ENCODE measurements around the gene ZNF142. TPM values are rescaled to one million over a fixed set of nuclear protein-coding genes. Genes with fewer than 3 reads are reported as not detected.

Gene ZNF142
- total and polyA plus RNA-seq, 8 donors = 3.6 to 49.1 (median 12.6) TPM

DNA sequence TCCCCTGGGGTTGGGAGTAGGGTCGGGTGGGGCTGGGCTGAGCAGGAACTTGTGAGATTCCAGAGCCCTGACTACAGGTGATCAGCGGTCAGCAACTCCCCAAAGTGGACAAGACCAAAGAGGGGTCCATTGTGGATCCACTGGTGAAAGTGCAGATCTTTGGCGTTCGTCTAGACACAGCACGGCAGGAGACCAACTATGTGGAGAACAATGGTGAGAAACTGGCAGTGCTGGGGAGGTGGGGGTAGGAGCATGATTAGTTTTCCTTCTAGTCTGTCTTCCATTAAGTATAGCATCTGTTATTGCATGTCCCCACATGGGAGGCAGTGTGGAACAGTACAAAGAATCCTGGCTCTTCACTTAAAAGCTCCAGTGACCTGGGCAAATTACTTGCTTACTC lies 23.7 kb downstream of the ZNF142 start:
- Histone ChIP-seq H3K27ac (no peak overlapping the region), H3K4me1 (no peaks in the 10 kb centered on the region), H3K9me3 (no peaks in the 10 kb centered on the region), H3K4me3 (no peak overlapping the region), H3K36me3 (peaks cover 66 to 93% (median 82%) of the 10 kb centered on the region in 4 donors), H3K27me3 (no peaks in the 10 kb centered on the region)
- intact Hi-C loops (cut with DNase I; ENCODE audit: low total_unique reads) = no loop called here
- no peak for DNase-seq
- 88 to 96% (median 93%) methylated on average over 5 of the region's 5 CpGs for WGBS, 5 donors
- TF ChIP-seq EP300 (IDR thresholded peaks at IDR 0.05) (no peak), POLR2AphosphoS5 (IDR thresholded peaks at IDR 0.05) (no peak), POLR2A (IDR thresholded peaks at IDR 0.05) (no peak)
- TF ChIP-seq, protein P1, sequence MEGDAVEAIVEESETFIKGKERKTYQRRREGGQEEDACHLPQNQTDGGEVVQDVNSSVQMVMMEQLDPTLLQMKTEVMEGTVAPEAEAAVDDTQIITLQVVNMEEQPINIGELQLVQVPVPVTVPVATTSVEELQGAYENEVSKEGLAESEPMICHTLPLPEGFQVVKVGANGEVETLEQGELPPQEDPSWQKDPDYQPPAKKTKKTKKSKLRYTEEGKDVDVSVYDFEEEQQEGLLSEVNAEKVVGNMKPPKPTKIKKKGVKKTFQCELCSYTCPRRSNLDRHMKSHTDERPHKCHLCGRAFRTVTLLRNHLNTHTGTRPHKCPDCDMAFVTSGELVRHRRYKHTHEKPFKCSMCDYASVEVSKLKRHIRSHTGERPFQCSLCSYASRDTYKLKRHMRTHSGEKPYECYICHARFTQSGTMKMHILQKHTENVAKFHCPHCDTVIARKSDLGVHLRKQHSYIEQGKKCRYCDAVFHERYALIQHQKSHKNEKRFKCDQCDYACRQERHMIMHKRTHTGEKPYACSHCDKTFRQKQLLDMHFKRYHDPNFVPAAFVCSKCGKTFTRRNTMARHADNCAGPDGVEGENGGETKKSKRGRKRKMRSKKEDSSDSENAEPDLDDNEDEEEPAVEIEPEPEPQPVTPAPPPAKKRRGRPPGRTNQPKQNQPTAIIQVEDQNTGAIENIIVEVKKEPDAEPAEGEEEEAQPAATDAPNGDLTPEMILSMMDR (IDR thresholded peaks at IDR 0.05) = no peak

- intact Hi-C loops (cut with DNase I; ENCODE audit: low total_unique reads) = no loop called here
- no peak for DNase-seq
- Histone ChIP-seq H3K4me1 (no peaks in the 10 kb centered on the region), H3K27ac (no peak overlapping the region), H3K27me3 (no peaks in the 10 kb centered on the region), H3K4me3 (no peak overlapping the region), H3K9me3 (no peaks in the 10 kb centered on the region), H3K36me3 (peaks cover 33 to 67% (median 43%) of the 10 kb centered on the region in 4 donors)
- TF ChIP-seq EP300 (IDR thresholded peaks at IDR 0.05) (no peak), POLR2AphosphoS5 (IDR thresholded peaks at IDR 0.05) (no peak), POLR2A (IDR thresholded peaks at IDR 0.05) (no peak)
- TF ChIP-seq, protein P1 (IDR thresholded peaks at IDR 0.05) = no peak
- WGBS, 5 donors = 27 to 48% (median 41%) methylated on average over 4 of the region's 4 CpGs
Observed at GRCh38 chr2:218631837-218632236, 27.6 kb downstream of the ZNF142 start.

DNA sequence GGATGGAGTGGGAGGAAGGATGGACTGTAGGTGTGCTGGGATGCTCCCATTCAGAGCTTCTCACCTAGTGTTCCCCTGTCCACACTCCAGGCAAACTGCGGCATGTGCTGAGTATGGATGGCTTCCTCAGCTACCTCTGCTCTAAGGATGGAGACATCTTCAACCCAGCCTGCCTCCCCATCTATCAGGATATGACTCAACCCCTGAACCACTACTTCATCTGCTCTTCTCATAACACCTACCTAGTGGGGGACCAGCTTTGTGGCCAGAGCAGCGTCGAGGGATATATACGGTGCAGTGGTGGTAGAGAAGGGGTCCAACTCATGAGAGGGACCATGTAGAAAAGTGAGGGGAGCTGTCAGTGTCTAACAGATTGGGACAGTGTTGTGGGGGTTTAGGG lies 31.5 kb downstream of the ZNF142 start:
- 88 to 97% (median 90%) methylated on average over 4 of the region's 4 CpGs for WGBS, 5 donors
- Histone ChIP-seq H3K27ac (no peak overlapping the region), H3K27me3 (no peaks in the 10 kb centered on the region), H3K9me3 (no peaks in the 10 kb centered on the region), H3K36me3 (peaks cover 0 to 41% (median 4%) of the 10 kb centered on the region in 4 donors), H3K4me1 (peaks cover 0 to under 1% (median 0%) of the 10 kb centered on the region in 4 donors), H3K4me3 (no peak overlapping the region)
- intact Hi-C loops (cut with DNase I; ENCODE audit: low total_unique reads) = no loop called here
- TF ChIP-seq POLR2AphosphoS5 (IDR thresholded peaks at IDR 0.05) (no peak), POLR2A (IDR thresholded peaks at IDR 0.05) (no peak), EP300 (IDR thresholded peaks at IDR 0.05) (no peak)
- TF ChIP-seq, protein P1 (IDR thresholded peaks at IDR 0.05) = no peak
- no peak for DNase-seq

DNA sequence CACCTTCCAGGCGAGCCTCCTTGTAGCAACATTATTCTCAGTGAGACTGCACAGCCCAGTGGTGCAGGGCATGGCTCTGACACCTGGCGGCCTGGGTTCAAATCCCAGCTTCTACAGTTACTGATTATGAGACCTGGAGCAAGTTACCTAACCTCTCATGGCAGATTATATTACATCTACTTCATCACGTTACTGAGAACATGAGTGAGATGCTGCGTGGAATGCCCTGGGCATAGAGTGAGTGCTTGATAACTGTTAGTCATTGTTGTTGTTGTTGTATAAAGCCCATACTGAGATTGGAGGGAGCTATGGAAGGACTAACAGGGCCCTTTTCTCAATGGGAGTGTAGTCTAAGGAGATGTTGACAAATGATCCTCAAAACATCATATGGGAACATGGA lies 33.1 kb downstream of the ZNF142 start:
- intact Hi-C loops (cut with DNase I; ENCODE audit: low total_unique reads) = no loop called here
- WGBS, 5 donors = 82 to 92% (median 90%) methylated on average over 4 of the region's 4 CpGs

More for the DNA sequence above, 33.1 kb downstream of the ZNF142 start:
- Histone ChIP-seq H3K27me3 (no peaks in the 10 kb centered on the region), H3K9me3 (no peaks in the 10 kb centered on the region), H3K4me3 (no peak overlapping the region), H3K27ac (no peak overlapping the region), H3K4me1 (peaks cover 0 to 10% (median 0%) of the 10 kb centered on the region in 4 donors), H3K36me3 (peaks cover 0 to 30% (median 0%) of the 10 kb centered on the region in 4 donors)
- DNase-seq = no peak
- no peak for TF ChIP-seq POLR2A (IDR thresholded peaks at IDR 0.05)
- TF ChIP-seq, protein P1 (IDR thresholded peaks at IDR 0.05) = no peak
- TF ChIP-seq POLR2AphosphoS5 (IDR thresholded peaks at IDR 0.05) = no peak
- no peak for TF ChIP-seq EP300 (IDR thresholded peaks at IDR 0.05)
